ENCODE results near the gene UQCRC2. TPM values are rescaled to one million over a fixed set of nuclear protein-coding genes. Genes with fewer than 3 reads are reported as not detected.
"Not testable (repeated sequence)": the region's sequence is repeated elsewhere in the genome, so short reads cannot be mapped to it uniquely, and the experiment has no call there.

UQCRC2 gene
- total RNA-seq, 1 donor from 2014 or later: 713 TPM

GRCh38 chr16:21971856-21972255 is 18.7 kb downstream of the UQCRC2 start:
- intact Hi-C loops (cut with DNase I): no loop called here
- DNase-seq (ENCODE audit: low spot score): no peak

- intact Hi-C loops (cut with DNase I): no loop called here
- no peak for DNase-seq (ENCODE audit: low spot score)
Measured at GRCh38 chr16:21973945-21974344, 20.8 kb downstream of the UQCRC2 start.

GRCh38 chr16:21980032-21980431 is 26.9 kb downstream of the UQCRC2 start:
- DNase-seq (ENCODE audit: low spot score): no peak
- intact Hi-C loops (cut with DNase I): no loop called here

- intact Hi-C loops (cut with DNase I): no loop called here
- DNase-seq (ENCODE audit: low spot score): no peak
Measured at GRCh38 chr16:21982108-21982507, 28.9 kb downstream of the UQCRC2 start.

- intact Hi-C loops (cut with DNase I): no loop called here
- no peak for DNase-seq (ENCODE audit: low spot score)
Measured at GRCh38 chr16:21984062-21984461, 30.9 kb downstream of the UQCRC2 start.

- intact Hi-C loops (cut with DNase I): no loop called here
- DNase-seq (ENCODE audit: low spot score): no peak
Measured at GRCh38 chr16:21985524-21985923, 32.4 kb downstream of the UQCRC2 start.

GRCh38 chr16:21986692-21987246 is 33.6 kb downstream of the UQCRC2 start:
- no peak for DNase-seq (ENCODE audit: low spot score)
- intact Hi-C loops (cut with DNase I): no loop called here

- intact Hi-C loops (cut with DNase I): no loop called here
- DNase-seq (ENCODE audit: low spot score): no peak
Measured at GRCh38 chr16:21987498-21987897, 34.3 kb downstream of the UQCRC2 start.

GRCh38 chr16:21989133-21989532 is 36.0 kb downstream of the UQCRC2 start:
- DNase-seq (ENCODE audit: low spot score): no peak
- intact Hi-C loops (cut with DNase I): no loop called here

GRCh38 chr16:21989751-21990150 is 36.6 kb downstream of the UQCRC2 start:
- intact Hi-C loops (cut with DNase I): no loop called here

GRCh38 chr16:21990381-21990944 is 37.3 kb downstream of the UQCRC2 start:
- intact Hi-C loops (cut with DNase I): no loop called here
- DNase-seq (ENCODE audit: low spot score): no peak

More at GRCh38 chr16:21989751-21990150, 36.6 kb downstream of the UQCRC2 start:
- DNase-seq (ENCODE audit: low spot score): no peak

GRCh38 chr16:21991621-21992020 is 38.5 kb downstream of the UQCRC2 start:
- DNase-seq (ENCODE audit: low spot score): no peak
- intact Hi-C loops (cut with DNase I): no loop called here

GRCh38 chr16:21994856-21995465 is 41.8 kb downstream of the UQCRC2 start:
- intact Hi-C loops (cut with DNase I): no loop called here

GRCh38 chr16:21996923-21997696 is 43.9 kb downstream of the UQCRC2 start:
- DNase-seq (ENCODE audit: low spot score): no peak
- intact Hi-C loops (cut with DNase I): no loop called here

More at GRCh38 chr16:21994856-21995465, 41.8 kb downstream of the UQCRC2 start:
- DNase-seq (ENCODE audit: low spot score): no peak

GRCh38 chr16:21997697-21998480 is 44.7 kb downstream of the UQCRC2 start:
- intact Hi-C loops (cut with DNase I): no loop called here
- no peak for DNase-seq (ENCODE audit: low spot score)

- DNase-seq (ENCODE audit: low spot score): no peak
- intact Hi-C loops (cut with DNase I): loop anchor here (2.0 to 5.0 kb wide), 3 partner anchors 96 to 296 kb away; partner anchors contain the start of gene POLR3E
Measured at GRCh38 chr16:22001591-22001990, 48.4 kb downstream of the UQCRC2 start.

- intact Hi-C loops (cut with DNase I): loop anchor here (5.0 kb wide), 2 partner anchors 95 to 295 kb away; partner anchors contain the start of gene POLR3E
- DNase-seq (ENCODE audit: low spot score): not testable (repeated sequence)
Measured at GRCh38 chr16:22002047-22002446, 48.9 kb downstream of the UQCRC2 start.

- intact Hi-C loops (cut with DNase I): loop anchor here (5.0 kb wide), 2 partner anchors 94 to 294 kb away; partner anchors contain the start of gene POLR3E
- no peak for DNase-seq (ENCODE audit: low spot score)
Measured at GRCh38 chr16:22003195-22003594, 50.0 kb downstream of the UQCRC2 start.

- intact Hi-C loops (cut with DNase I): loop anchor here (5.0 kb wide), 2 partner anchors 93 to 293 kb away; partner anchors contain the start of gene POLR3E
- no peak for DNase-seq (ENCODE audit: low spot score)
Measured at GRCh38 chr16:22004341-22004740, 51.2 kb downstream of the UQCRC2 start.

All from cardiac septum (tissue), 1 donor.